Endothelial cell of umbilical vein (primary cell): ENCODE measurements around the gene TRIM56. TPM values are rescaled to one million over a fixed set of nuclear protein-coding genes. Genes with fewer than 3 reads are reported as not detected.

Experiments used
- BruUV-seq: library from RNA; stranded (reverse); fragments of 400-500 nt; replicated peaks from 2 replicates; lab custom pipeline; 2021; lab: Mats Ljungman, UMichigan
- CTCF ChIA-PET: fragments of 300-600, 350-600 bp; sonication (Branson Sonifier 250); formaldehyde crosslinking; loops from one replicate; lab custom pipeline; 2021; ENCODE audit warnings: antibody characterized with exemption, inconsistent platforms; lab: Charles Lee
- POLR2A ChIA-PET: fragments of 300-600, 350-600 bp; sonication (Branson Sonifier 250); formaldehyde crosslinking; loops from one replicate; lab custom pipeline; 2021; ENCODE audit warnings: antibody characterized with exemption, inconsistent platforms; lab: Charles Lee
- DNase-seq: peaks from one replicate; pipeline ENCODE4 v3.0.0-alpha.2; 2011; ENCODE audit warnings: low read depth, low spot score
- FAIRE-seq: peaks from 2 replicates; lab custom pipeline; 2011; peaks lifted over from hg19 to GRCh38; lab: Jason Lieb, UNC
- H2AFZ ChIP-seq: 2 replicates; pipeline ENCODE4 v1.6.0; 2012; ENCODE audit warnings: low read depth, low read length, control low read depth, inconsistent platforms
- H3K27ac ChIP-seq: 2 replicates; pipeline ENCODE4 v1.5.1; 2011; ENCODE audit warnings: low read depth, mild to moderate bottlenecking, control low read depth, low read length, moderate library complexity; ENCODE audit not compliant: insufficient read depth
- H3K27me3 ChIP-seq, 2 experiments: 2 replicates each; pipeline versions ENCODE4 v1.6.0 to v1.6.1; 2011; ENCODE audit warnings: low read length in 2 of 2, mixed read lengths in 1 of 2; ENCODE audit not compliant: control insufficient read depth in 2 of 2, insufficient read depth in 2 of 2
- H3K36me3 ChIP-seq, 2 experiments: 2 replicates in 1 of 2; 3 replicates in 1 of 2; pipeline ENCODE4 v1.5.1; 2011; ENCODE audit warnings: low read length in 2 of 2, mild to moderate bottlenecking in 1 of 2, moderate library complexity in 1 of 2; ENCODE audit not compliant: control insufficient read depth in 2 of 2, insufficient read depth in 2 of 2; ENCODE audit errors: extremely low read depth in 1 of 2
- H3K4me1 ChIP-seq: 3 replicates; pipeline ENCODE4 v1.5.1; 2011; ENCODE audit warnings: mild to moderate bottlenecking, low read length; ENCODE audit not compliant: control insufficient read depth, insufficient read depth; ENCODE audit errors: extremely low read depth
- H3K4me2 ChIP-seq: 2 replicates; pipeline ENCODE4 v1.6.1; 2011; ENCODE audit warnings: low read length, control low read depth, mixed read lengths; ENCODE audit not compliant: insufficient read depth
- H3K4me3 ChIP-seq, 3 experiments: fragments of 200-600 bp in 1 of 3; sonication (generic), shearing (Covaris generic) in 1 of 3; replicated peaks in 1 of 3; 2 replicates each; pipeline ENCODE4 v1.5.1; 2011 to 2016; ENCODE audit warnings: control low read depth in 3 of 3, low read length in 3 of 3, mild to moderate bottlenecking in 2 of 3, inconsistent platforms in 1 of 3, low read depth in 1 of 3, moderate library complexity in 1 of 3; ENCODE audit not compliant: insufficient read depth in 1 of 3
- H3K79me2 ChIP-seq: 2 replicates; pipeline ENCODE4 v1.6.0; 2012; ENCODE audit warnings: low read length, inconsistent platforms; ENCODE audit not compliant: control insufficient read depth, insufficient read depth
- H3K9ac ChIP-seq: replicated peaks from 2 replicates; pipeline ENCODE3; 2011; ENCODE audit warnings: low read length, control low read depth; ENCODE audit not compliant: insufficient read depth; ENCODE audit errors: extremely low read depth
- H3K9me1 ChIP-seq: replicated peaks from 3 replicates; pipeline ENCODE4 v1.6.0; 2011; ENCODE audit warnings: mild to moderate bottlenecking, low read length; ENCODE audit not compliant: control insufficient read depth, insufficient read depth; ENCODE audit errors: extremely low read depth
- H3K9me3 ChIP-seq: replicated peaks from 2 replicates; pipeline ENCODE4 v1.5.1; 2012; ENCODE audit warnings: low read length, inconsistent platforms; ENCODE audit not compliant: control insufficient read depth, insufficient read depth
- H4K20me1 ChIP-seq: replicated peaks from 2 replicates; pipeline ENCODE3; 2011; ENCODE audit warnings: mild to moderate bottlenecking, low read length; ENCODE audit not compliant: control insufficient read depth, insufficient read depth; ENCODE audit errors: extremely low read depth
- CTCF ChIP-seq, 2 donors: IDR thresholded peaks; 1 replicate in 1 of 2; 2 replicates in 1 of 2; pipeline ENCODE4 v1.5.1; 2011; ENCODE audit warnings: low read length in 2 of 2, mild to moderate bottlenecking in 2 of 2, moderate library complexity in 2 of 2, control low read depth in 1 of 2, inconsistent platforms in 1 of 2, low read depth in 1 of 2; ENCODE audit not compliant: insufficient read depth in 1 of 2; ENCODE audit errors: extremely low read depth in 1 of 2
- EZH2 ChIP-seq: IDR thresholded peaks from 2 replicates; pipeline ENCODE4 v1.6.1; 2012; ENCODE audit warnings: borderline replicate concordance, low read depth, mild to moderate bottlenecking, moderate library complexity, low read length, inconsistent platforms; ENCODE audit not compliant: severe bottlenecking
- FOS ChIP-seq: IDR thresholded peaks from 2 replicates; pipeline ENCODE4 v1.6.1; 2011; ENCODE audit warnings: mild to moderate bottlenecking, low read length, moderate library complexity, borderline replicate concordance; ENCODE audit not compliant: insufficient read depth
- GATA2 ChIP-seq: IDR thresholded peaks from 2 replicates; pipeline ENCODE4 v1.7.0; 2011; ENCODE audit warnings: low read depth, mild to moderate bottlenecking, moderate library complexity, mixed read lengths, low read length; ENCODE audit not compliant: insufficient read length, insufficient read depth
- JUN ChIP-seq: IDR thresholded peaks from 2 replicates; pipeline ENCODE4 v1.6.1; 2011; ENCODE audit warnings: borderline replicate concordance, low read depth; ENCODE audit not compliant: insufficient read length, insufficient read depth
- MAX ChIP-seq: IDR thresholded peaks from 2 replicates; pipeline ENCODE4 v1.6.1; 2011; ENCODE audit not compliant: insufficient read depth, insufficient read length
- MYC ChIP-seq: IDR thresholded peaks from one replicate; pipeline ENCODE4 v1.6.1; 2011; ENCODE audit warnings: mild to moderate bottlenecking, low read depth, low read length
- POLR2A ChIP-seq: IDR thresholded peaks from 2 replicates; pipeline ENCODE4 v1.6.1; 2012; ENCODE audit warnings: low read depth, mild to moderate bottlenecking, control low read depth, low read length
- POLR2AphosphoS5 ChIP-seq: IDR thresholded peaks from 2 replicates; pipeline ENCODE4 v1.6.1; 2012; ENCODE audit warnings: low read depth, mild to moderate bottlenecking, control low read depth, low read length, moderate library complexity; ENCODE audit not compliant: insufficient read depth
- dilution Hi-C: fragments of 300-500 bp; cut with MboI; formaldehyde crosslinking; loops from one replicate; pipeline ENCODE4 v1.15.0; 2019; ENCODE audit warnings: low sequenced_read_pairs; ENCODE audit not compliant: extremely low pct_ligation_motif_present
- intact Hi-C: fragments of 100-400 bp; cut with micrococcal nuclease; formaldehyde crosslinking; loops from one replicate; pipeline ENCODE4 v1.10.0; 2022
- polyA plus RNA-seq, 4 experiments: library from polyadenylated mRNA; depleted of rRNA in 3 of 4; stranded (reverse) in 3 of 4; unstranded in 1 of 4; fragments of >200 nt; gene quantifications; 2 replicates each; pipeline versions ENCODE4 v1.2.1 to v1.2.3, GENCODE V29; 2011 to 2012; ENCODE audit warnings: missing spikeins in 1 of 4
- total RNA-seq: library from RNA; stranded (reverse); gene quantifications from 2 replicates; pipeline ENCODE4 v1.2.3, GENCODE V29; 2021

TRIM56 gene
- total and polyA plus RNA-seq, 2 donors (not counting 3 experiments of a cell fraction or from before 2014, with no cell fraction given): 2.3 to 25.1 TPM

GRCh38 chr7:101094376-101094775 is 9.1 kb downstream of the TRIM56 start:
- ChIA-PET CTCF (interaction anchor here (0.6 to 2.8 kb wide), 21 partner anchors 9 to 189 kb away, joined by 3 to 41 read pairs (median 8); partner anchors contain the start of genes SERPINE1, TRIM56 and VGF), POLR2A (interaction anchor here (0.6 to 3.7 kb wide), 10 partner anchors 9 to 206 kb away, joined by 3 to 26 read pairs (median 5); partner anchors contain the start of genes FIS1, SERPINE1 and TRIM56)
- Histone ChIP-seq H3K79me2 (peaks cover 11% of the 10 kb centered on the region), H3K36me3 (no peaks in the 10 kb centered on the region), H3K9me1 (no peaks in the 10 kb centered on the region), H3K4me2 (no peak overlapping the region), H2AFZ (no peak overlapping the region), H3K4me3 (no peak overlapping the region), H3K27me3 (no peaks in the 10 kb centered on the region), H4K20me1 (no peaks in the 10 kb centered on the region), H3K4me1 (peaks cover 19% of the 10 kb centered on the region), H3K27ac (peak overlapping the region; percentile 41), H3K9ac (peak overlapping the region; percentile 32), H3K9me3 (no peaks in the 10 kb centered on the region)
- no peak for FAIRE-seq
- dilution Hi-C loops: no loop called here
- BruUV-seq: no TSS peak
- TF ChIP-seq POLR2A: no peak
- no peak for TF ChIP-seq EZH2
- TF ChIP-seq FOS: no peak
- no peak for TF ChIP-seq GATA2
- TF ChIP-seq JUN: no peak
- no peak for TF ChIP-seq MAX
- no peak for TF ChIP-seq CTCF (IDR thresholded peaks at IDR 0.05; ENCODE audit: extremely low read depth in 1 of 2, insufficient read depth in 1 of 2, low read depth in 1 of 2, low read length in 2 of 2)
- no peak for TF ChIP-seq MYC
- no peak for TF ChIP-seq POLR2AphosphoS5
- intact Hi-C loops: loop anchor here (1.0 kb wide), 4 partner anchors 18 to 98 kb away; no protein-coding TSS in a partner anchor
- no peak for DNase-seq
